HG03565 (cell line): ENCODE data around the gene MRI1.
"Not testable (repeated sequence)": the region's sequence is repeated elsewhere in the genome, so short reads cannot be mapped to it uniquely, and the experiment has no call there.

Experiments
- ATAC-seq: cut with Tn5 transposase; IDR thresholded peaks from one replicate; pipeline ENCODE4 v1.9.1; 2021; ENCODE audit warnings: mild to moderate bottlenecking, moderate library complexity; ENCODE audit not compliant: unreplicated experiment

The MRI1 gene

GRCh38 chr19:13758795-13759194 is 5.5 kb upstream of the MRI1 start:
- ATAC-seq: no peak

DNA sequence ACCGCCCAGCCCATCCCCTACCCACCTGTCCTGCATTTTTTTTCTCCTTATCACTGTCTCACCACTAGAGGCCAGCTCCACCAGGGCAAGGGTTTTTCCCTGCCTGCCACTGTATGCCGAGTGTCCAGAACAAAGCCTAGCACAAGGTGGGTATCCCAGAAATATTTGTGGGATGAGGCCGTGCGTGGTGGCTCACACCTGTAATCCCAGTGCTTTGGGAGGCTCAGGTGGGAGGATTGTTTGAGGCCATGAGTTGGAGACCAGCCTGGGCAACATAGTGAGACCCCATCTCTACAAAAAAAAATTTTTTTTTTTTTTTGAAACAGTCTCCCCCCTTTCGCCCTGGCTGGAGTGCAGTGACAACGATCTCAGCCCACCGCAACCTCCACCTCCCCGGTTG is 2.9 kb upstream of the MRI1 start:
- no peak for ATAC-seq

GRCh38 chr19:13762635-13763235 is 1.6 kb upstream of the MRI1 start:
- no peak for ATAC-seq

- no peak for ATAC-seq
Observed at GRCh38 chr19:13763265-13763664, 1.1 kb upstream of the MRI1 start.

- ATAC-seq: no peak
Observed at GRCh38 chr19:13764821-13765394, 586 bp downstream of the MRI1 start.

DNA sequence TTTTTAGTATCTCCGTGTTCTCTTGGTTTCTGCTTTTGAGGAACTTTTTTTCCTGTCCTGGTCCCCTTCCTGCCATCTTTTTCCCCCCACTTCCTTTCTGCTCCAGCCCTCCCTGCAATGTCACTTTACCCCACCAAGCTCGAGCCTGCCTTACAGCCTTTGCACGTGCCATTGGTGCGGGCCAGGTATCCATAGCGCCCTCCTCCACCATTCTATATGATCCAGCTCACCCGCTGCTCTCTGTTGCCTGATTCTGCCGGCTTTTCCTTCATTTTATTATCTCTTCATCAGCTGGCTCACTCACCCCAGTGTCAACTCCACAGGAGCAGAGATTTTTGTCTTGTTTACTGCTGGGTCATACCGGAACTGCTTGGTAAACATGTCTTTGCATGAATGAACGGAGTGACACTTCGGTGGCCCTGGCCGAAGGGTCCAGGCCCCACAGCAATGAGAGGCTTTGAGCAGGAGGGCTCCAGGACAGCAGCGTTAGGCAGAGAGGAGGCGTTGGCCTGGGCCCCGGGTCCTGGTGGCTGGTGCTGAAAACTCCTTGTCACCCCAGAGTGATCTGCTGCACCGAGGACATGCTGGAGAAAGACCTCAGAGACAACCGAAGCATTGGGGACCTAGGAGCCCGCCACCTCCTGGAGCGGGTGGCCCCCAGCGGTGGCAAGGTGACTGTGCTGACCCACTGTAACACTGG is 1.2 kb downstream of the MRI1 start:
- no peak for ATAC-seq

DNA sequence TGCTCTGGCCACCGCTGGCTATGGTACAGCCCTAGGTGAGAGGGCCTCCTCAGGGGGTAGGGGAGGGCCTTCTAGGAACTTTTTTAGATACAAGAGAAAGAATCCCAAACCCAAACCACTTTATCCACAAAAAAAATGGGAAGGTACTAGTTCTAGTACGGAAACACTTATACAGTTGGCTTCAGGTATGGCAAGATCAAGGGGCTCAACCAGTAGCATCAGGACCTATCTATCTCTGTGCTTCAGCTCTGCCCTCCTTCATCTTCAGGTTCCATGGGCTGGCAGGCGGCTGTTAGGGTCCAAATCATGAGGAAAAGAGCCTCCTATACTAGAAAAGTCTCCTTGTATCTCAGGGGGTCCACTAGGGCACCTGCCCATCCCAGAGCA is 1.8 kb downstream of the MRI1 start:
- no peak for ATAC-seq

GRCh38 chr19:13768510-13768909 is 4.2 kb downstream of the MRI1 start:
- no peak for ATAC-seq

- no peak for ATAC-seq
Observed at GRCh38 chr19:13770013-13770635, 5.8 kb downstream of the MRI1 start.

DNA sequence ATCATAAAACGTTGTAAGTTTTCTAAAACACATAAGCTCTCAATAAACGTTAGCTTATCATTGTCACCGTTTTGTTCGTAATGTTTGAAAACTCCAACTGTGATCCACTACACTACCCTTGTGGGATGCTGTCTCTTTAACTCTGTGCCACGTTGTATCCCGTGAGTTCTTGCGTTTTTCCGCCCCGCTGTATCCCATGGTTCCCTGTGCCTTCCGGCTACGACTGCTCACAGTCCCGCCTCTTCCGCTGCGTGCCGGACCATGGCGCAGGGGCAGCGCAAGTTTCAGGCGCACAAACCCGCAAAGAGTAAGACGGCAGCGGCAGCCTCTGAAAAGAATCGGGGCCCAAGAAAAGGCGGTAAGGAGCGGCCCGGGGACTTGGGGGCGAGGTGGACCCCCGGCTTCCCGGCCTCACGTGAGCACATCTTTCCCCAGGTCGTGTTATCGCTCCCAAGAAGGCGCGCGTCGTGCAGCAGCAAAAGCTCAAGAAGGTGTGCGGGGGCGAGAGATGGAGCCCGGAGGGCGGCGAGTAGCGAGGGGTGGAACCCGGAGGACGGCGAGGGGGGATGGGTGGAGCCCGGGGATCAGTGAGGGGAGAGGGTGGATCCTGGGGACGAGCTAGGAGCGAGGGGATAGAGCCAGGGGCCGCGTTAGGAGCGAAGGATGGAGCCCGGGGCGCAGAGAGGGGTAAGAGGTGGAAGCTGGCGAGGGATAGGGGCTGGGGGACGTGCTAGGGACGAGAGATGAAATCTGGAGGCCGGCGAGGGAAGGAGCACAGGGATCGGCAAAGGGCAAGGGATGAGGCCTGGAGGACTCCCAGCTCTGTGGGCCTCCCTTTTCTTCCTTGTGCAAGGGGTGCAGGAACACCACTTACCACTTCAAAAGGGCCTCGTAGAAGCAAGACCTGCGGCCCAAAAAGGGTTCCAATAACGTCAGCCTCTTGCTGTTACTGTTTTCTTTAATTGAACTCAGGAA is 10.2 kb downstream of the MRI1 start, which contains the start of gene C19orf53:
Gene C19orf53 (plus strand): TSS at position 240 of the 975 bp plus-strand sequence. CDS start 22 bp downstream, at position 262.
- peak; percentile 90 for ATAC-seq

GRCh38 chr19:13778398-13778797 is 14.1 kb downstream of the MRI1 start:
- ATAC-seq: no peak

GRCh38 chr19:13778847-13779246 is 14.5 kb downstream of the MRI1 start:
- ATAC-seq: no peak

GRCh38 chr19:13779794-13780193 is 15.5 kb downstream of the MRI1 start:
- ATAC-seq: not testable (repeated sequence)

DNA sequence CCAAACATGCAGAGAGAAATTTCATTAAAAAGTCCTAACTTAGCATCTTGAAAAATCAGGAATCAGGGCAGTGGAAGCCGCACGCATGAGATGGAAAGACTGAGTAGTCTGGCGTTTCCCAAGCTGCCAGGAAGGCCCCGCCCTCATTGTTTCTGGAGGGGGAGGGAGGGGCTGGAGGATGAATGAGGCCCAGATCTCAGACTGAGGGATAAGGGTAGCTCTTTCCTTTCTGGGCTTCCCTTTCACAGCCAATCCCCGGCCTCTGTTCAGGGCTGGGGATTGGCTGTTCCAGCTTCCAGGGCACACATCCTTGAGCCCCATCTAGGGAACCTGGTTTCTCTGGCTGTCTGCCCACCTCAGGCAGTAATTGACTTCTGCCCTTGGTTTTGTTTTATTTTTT is 17.2 kb downstream of the MRI1 start:
- no peak for ATAC-seq

DNA sequence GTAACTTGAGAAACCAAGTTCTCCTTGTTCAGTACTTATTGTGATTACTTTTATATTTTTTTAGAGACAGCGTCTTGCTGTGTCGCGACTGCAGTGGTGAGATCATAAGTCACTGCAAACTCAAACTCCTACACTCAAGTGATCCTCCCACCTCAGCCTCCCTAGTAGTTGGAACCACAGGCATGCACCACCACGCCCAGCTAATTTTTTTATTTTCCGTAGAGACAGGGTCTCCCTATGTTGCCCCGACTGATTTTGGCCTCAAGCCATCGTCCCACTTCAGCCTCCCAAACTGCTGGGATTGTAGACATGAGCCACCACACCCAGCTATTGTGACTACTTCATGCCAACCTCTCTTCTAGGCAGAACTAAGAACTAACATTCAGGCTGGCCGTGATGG is 18.2 kb downstream of the MRI1 start:
- no peak for ATAC-seq

- ATAC-seq: no peak
Observed at GRCh38 chr19:13783565-13784500, 19.5 kb downstream of the MRI1 start.

DNA sequence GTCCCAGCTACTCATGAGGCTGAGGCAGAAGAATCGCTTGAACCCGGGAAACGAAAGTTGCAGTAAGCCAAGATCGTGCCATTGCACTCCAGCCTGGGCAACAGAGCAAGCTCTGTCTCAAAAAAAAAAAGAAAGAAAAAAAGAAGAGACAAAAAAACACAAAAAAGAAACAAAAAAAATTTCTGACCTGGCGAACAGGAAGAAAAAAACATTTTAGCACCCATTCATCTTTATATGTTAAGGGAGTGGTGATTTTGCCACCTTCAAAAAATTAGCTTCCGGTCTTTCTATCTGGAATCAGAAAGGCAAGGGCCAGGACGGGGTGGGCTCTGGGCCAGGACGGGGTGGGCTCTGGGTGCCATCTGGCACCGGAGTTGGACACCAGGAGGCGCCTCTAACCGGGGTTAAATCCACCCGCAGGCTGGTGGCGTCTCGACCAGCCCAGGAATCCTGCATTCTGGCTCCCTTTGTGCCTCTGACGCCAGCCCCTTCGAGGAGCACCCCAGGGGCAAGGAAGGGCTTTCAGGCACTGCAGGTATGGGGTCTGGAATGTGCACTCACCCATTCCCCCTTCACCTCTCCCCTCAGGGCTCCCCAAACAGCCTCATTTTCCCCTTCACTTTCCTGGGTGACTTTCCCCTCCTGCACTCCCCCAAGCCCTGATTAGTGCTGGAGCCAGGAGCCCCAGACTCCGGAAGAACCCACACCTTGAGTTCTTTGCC is 20.6 kb downstream of the MRI1 start:
- no peak for ATAC-seq

- ATAC-seq: no peak
Observed at GRCh38 chr19:13788991-13789390, 24.7 kb downstream of the MRI1 start.

DNA sequence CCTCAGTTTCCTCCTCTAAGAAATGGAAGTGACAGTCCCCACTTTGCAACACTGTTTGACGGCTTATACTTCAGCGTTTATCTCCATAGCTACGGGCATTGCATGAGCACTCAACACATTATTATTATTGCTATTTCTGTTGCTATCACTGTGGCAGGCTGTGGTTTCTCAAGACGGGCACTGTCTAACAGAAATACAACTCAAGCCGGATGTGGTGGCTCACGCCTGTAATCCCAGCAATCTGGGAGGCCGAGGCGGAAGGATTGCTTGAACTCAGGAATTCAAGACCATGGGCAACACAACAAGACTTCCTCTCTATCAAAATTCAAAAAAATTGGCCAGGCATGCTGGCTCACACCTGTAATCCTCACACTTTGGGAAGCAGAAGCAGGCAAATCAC is 26.0 kb downstream of the MRI1 start:
- no peak for ATAC-seq
